KBM-7 (cell line): Measurements from ENCODE around the gene DMC1.

ENCODE experiments used
- DNase-seq: peaks from one replicate; pipeline ENCODE4 v3.0.0-alpha.2; 2015
- in situ Hi-C: fragments of 300-500 bp; cut with MboI; formaldehyde crosslinking; loops from 2 replicates; pipeline ENCODE4 v1.14.3; 2020; ENCODE audit warnings: low sequenced_read_pairs, low pct_unique_long_range_greater_than_20kb, mixed read lengths

Gene DMC1

DNA sequence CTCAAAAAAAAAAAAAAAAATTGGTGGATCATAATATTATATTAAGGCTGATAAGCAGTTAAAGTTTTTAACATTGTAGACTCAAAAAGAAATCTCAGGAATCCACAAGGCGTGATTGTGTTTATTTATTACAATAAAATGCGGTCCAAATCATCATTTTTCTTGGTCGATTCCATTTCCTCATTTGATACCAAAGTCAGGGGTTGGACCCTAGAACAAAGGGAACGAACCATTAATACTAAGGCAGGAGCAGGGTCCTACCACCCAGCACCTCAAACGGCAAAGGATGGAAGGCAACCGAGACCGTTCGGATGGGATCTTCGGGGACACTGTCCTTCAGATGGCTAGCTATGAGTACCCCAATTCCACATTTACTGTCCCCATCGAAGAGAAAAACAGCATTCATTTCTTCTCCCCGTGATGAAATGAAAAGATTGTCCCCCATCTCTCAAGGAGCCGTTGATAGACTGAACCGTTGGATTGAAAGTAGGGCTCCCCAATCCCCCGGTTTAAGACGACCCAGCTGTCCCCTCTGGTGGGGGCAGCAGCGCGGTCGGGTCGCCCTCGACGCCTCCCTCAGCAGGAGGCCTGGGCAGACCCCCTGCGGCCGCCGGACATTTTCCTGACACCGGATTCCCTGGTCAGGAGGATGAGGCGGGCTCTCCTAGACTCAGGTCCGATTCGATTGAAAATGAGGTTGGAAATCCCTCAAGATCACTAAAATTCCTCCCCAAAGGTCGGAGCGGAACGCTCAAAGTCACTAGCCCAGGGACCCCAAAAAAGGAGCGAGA lies 607 bp downstream of the DMC1 start:
- in situ Hi-C loops = no loop called here
- no peak for DNase-seq

GRCh38 chr22:38567531-38568285 lies 2.3 kb downstream of the DMC1 start:
- in situ Hi-C loops = no loop called here
- DNase-seq = no peak

DNA sequence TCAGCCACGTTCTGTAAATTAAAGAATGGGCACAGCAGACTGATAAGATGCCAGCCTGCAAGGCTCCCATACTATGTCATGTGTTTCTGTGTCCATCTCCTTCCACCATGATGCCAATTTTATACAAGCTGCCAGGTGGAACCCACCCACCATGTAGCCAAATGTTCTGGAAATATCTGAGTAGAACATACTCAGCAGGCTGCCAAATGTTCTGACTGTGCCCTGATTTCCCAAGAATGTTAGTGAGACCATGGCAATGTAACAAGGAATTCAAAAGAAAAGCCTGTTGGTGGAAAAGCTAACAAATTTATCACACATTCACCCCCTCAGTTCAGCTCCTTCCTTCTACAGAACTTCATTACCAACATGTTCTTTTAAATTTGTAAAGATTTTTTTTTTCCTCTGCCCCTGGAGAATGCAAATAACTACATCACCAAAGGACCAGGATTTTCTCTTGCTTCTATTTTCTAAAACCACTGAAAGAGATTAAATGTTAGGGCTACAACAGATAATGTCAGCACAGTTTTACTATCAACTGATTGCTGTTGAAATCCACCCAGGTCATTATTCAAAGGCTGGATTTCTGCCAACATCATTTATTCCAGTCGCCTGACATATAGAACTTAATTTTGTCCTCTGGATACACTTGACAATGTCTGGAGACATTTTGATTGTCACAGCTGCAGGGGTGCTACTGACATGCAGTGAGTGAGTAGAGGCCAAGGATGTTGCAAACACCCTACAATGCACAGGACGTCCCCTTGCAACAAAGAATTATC lies 3.1 kb downstream of the DMC1 start:
- in situ Hi-C loops = no loop called here
- no peak for DNase-seq

DNA sequence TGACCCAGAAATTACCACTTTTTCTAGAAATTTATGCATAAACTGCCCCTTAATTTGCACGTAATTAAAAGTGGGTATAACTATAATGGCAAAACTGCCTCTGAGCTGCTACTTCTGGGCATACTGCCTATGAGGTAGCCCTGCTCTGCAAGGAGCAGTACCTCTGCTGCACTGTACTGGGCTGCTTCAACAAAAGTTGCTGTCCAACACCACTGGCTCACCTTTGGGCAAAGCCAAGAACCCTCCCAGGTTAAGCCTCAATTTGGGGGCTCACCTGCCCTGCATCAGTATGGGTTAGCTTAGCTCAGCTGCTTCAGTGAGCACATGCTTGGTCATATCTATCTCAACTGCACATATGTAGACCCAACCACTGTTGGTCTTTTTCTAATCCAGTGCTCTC lies 4.5 kb downstream of the DMC1 start:
- DNase-seq = no peak
- in situ Hi-C loops = no loop called here

GRCh38 chr22:38564669-38565068 lies 5.3 kb downstream of the DMC1 start:
- in situ Hi-C loops = no loop called here
- no peak for DNase-seq

DNA sequence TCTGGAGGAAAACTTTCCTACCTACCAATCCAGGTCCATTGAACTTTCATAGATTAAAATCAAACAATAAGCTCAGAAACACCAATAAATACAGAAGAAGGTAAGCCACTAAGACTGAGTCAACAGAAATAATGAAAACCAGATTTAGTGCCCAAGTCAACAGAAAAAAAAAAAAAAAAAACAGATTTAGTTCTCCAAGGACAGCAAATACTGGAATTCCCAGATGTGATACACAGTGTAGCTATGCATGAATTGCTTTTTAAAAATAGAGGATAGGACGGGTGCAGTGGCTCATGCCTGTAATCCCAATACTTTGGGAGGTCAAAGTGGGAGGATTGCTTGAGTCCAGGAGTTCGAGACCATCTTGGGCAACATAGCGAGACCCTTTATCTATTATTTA lies 15.7 kb downstream of the DMC1 start:
- no peak for DNase-seq
- in situ Hi-C loops = no loop called here

DNA sequence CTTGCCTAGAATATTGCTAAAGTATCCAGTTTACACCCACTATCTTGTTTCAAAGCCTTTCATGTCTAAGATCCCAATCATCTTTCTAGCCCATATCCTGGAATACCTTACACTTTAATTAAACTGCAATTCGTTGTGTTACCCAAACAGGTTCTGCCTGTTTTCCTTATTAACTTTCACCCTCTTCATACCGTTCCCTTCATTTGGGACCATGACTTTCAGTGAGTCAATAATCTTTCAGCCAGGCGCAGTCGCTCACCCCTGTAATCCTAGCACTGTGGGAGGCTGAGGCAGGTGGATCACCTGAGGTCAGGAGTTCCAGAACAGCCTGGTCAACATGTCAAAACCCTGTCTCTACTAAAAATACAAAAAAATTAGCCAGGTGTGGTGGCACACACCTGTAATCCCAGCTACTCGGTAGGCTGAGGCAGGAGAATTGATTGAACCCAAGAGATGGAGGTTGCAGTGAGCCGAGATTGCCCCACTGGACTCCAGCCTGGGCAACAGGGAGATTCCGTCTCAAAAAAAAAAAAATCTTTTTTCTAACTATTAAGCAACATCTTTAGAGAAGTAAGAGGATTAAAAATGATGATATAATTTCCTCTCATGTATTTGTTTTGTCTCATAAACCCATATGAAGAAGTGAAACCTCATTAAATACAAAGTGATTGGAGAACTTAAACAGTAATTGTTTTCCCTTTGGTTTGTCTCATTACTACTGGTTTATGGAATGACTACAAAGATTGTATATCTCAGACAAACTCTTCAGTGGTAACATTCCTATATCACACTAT lies 20.7 kb downstream of the DMC1 start:
- in situ Hi-C loops = no loop called here
- no peak for DNase-seq

- no peak for DNase-seq
- in situ Hi-C loops = no loop called here
These were observed 29.3 kb downstream of the DMC1 start for GRCh38 chr22:38540701-38541100.

DNA sequence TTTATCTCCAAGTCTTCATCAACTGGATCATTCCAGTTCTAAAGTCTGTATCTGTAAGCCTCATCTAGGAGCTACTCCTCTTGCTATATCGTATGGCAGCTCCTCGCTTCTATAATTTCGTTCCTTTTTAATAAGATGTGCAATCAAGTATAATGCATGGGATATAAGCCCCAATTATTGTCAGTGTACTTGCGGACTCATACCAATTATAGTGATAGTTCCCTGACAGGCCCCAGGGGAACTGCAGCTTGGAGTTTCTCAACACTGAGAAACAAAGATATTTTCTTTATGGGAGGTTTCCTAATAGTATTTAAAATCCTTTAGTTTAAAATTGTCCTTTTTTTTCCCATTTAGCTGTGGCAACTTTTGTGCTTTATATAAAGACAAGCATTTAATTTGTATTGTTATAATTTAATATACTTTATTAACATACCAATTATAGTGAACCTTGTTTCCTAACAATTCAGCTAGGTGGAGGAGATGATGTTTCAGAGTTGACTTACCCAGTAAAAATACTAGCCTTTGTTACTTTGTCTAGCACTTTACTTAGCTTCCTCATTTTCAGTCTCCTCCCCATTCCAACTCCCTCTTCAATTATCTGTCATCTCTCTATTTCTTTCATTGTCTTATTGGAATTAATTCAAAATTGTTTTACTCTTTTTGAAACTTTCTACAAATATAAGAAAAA lies 38.6 kb downstream of the DMC1 start:
- DNase-seq = no peak
- in situ Hi-C loops = no loop called here

DNA sequence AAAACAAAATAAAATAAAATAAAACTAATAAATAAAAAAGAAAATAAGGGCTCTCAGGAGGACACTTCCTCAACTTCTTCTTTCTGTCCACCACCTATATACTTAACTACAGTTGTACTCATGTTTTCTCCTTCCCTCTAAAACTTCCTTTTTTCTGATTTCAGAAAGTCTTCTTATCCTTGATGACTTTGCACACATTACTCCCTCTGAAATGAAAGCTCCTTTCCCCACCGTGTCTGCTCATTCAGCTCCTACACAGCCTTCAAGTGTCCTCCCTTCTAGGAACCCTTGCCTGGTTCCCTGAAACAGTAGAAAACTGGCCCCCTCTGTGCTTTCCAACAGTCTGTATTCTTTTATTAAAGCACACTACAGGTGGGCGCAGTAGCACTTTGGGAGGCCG lies 45.6 kb downstream of the DMC1 start:
- in situ Hi-C loops = no loop called here
- peak; percentile 66 for DNase-seq

- in situ Hi-C loops = no loop called here
- DNase-seq = no peak
These were observed 46.5 kb downstream of the DMC1 start for GRCh38 chr22:38523479-38523878.

GRCh38 chr22:38523029-38523428 lies 47.0 kb downstream of the DMC1 start:
- in situ Hi-C loops = no loop called here
- no peak for DNase-seq

- in situ Hi-C loops = no loop called here
- no peak for DNase-seq
These were observed 50.3 kb downstream of the DMC1 start for GRCh38 chr22:38519453-38520250.

- in situ Hi-C loops = no loop called here
These were observed 51.4 kb downstream of the DMC1 start for GRCh38 chr22:38518620-38519019.

GRCh38 chr22:38513063-38513462 lies 56.9 kb downstream of the DMC1 start:
- peak; percentile 57 for DNase-seq
- in situ Hi-C loops = no loop called here

More at GRCh38 chr22:38518620-38519019, 51.4 kb downstream of the DMC1 start:
- no peak for DNase-seq

DNA sequence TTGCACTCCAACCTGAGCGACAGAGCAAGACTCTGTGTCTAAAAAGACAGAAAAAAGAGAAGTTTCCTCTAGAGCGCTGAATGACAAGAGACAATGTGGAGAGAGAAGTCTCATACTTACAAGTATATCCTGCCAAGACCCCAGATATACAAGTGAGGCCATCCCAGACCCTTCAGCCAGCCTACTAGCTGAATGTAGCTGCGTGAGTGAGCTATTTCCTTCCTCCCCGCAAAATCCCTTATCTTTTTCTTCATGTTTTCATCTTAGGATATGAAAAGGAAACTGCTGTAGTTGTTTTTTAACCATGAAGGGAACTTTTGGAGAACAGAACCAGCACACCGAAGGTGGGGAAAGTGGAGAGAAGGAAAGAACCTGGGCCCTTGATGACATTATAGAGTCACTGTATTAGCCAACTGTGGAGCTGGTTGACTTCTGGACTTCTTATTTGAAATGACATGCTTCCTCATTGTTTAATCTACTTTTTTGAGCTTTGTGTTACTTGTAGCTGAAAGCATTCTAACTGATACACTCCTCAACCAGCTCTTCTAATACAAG lies 59.5 kb downstream of the DMC1 start:
- DNase-seq = peak; percentile 73
- in situ Hi-C loops = no loop called here

DNA sequence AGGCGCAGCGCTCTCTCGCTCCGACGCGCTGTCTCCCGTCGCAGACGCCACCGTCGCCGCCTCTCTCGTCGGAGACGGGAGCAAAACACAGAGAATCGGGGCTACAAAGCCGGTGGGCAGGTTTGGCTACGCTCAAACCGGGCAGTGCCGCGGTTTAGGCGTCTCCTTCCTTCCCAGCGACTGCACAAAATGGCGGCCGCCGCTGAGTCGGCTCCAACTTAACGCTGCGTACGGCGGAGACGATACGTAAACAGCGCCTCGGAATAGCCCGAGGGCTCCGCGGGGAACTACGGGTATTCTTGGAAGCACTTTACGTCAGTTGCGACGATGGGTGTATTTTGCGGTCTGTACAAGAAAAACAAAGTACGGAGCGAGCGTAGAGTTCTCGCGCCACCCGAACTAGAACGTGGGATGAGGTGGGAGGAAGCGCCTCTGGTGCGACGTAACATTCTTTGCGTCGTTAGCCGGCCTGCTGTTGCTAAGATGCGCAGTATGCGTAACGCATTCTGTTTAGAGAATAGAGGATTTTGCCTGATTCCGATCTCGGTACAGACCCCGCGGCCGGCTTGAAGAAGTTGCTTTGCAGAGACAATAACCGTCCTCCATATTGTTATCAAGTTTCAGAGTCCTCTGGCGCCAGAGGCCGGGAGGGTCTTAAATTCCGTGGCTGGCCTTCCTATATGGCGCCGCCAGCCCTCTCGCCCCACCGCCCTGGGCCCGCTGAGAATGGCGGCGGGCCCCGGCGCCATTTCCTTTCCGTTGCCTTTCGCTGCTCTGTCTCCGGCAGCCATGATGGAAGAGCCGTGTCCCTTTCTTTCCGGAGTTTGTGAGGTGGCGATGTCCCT lies 63.6 kb downstream of the DMC1 start, which contains the start of gene DDX17:
Gene DDX17 (minus strand): TSS at position 194 of the 845 bp plus-strand sequence.
- peak; percentile 99 for DNase-seq
- in situ Hi-C loops = no loop called here
